PC-3 (cell line): ENCODE measurements around the gene DPF1.

Experiments
- CTCF ChIP-seq: fragments of 300-600 bp; sonication (generic); conservative IDR thresholded peaks from 2 replicates; pipeline ENCODE4 v1.5.1; 2017; ENCODE audit warnings: antibody characterized with exemption, low read depth, mild to moderate bottlenecking, low read length
- EZH2 ChIP-seq: fragments of 300-600 bp; sonication (generic); IDR thresholded peaks from one replicate; pipeline ENCODE4 v1.6.1; 2017; ENCODE audit warnings: antibody characterized with exemption, mild to moderate bottlenecking, low read length; ENCODE audit not compliant: unreplicated experiment
- EZH2phosphoT487 ChIP-seq: fragments of 300-600 bp; sonication (generic); IDR thresholded peaks from 2 replicates; pipeline ENCODE4 v1.6.1; 2018; ENCODE audit warnings: mild to moderate bottlenecking, antibody characterized with exemption, low read length, borderline replicate concordance

- no peak for TF ChIP-seq CTCF
- no peak for TF ChIP-seq EZH2phosphoT487
- TF ChIP-seq EZH2 = no peak
These were observed 5.6 kb upstream of the DPF1 start for GRCh38 chr19:38229585-38230073.
